Breast epithelium (tissue), 3 donors: ENCODE data around the gene CLCN3.

Experiments used
- POLR2A ChIP-seq: fragments of 450-650 bp; IDR thresholded peaks from one replicate; pipeline ENCODE4 v1.6.1; 2016; ENCODE audit warnings: antibody characterized with exemption, mild to moderate bottlenecking, moderate library complexity
- TF ChIP-seq, protein P1 (sequence below), 3 donors: fragments of 450-650 bp; IDR thresholded peaks; one replicate each; pipeline ENCODE4 v1.5.1; 2016 to 2017; ENCODE audit warnings: antibody characterized with exemption in 3 of 3, mild to moderate bottlenecking in 3 of 3, moderate library complexity in 3 of 3

DNA sequence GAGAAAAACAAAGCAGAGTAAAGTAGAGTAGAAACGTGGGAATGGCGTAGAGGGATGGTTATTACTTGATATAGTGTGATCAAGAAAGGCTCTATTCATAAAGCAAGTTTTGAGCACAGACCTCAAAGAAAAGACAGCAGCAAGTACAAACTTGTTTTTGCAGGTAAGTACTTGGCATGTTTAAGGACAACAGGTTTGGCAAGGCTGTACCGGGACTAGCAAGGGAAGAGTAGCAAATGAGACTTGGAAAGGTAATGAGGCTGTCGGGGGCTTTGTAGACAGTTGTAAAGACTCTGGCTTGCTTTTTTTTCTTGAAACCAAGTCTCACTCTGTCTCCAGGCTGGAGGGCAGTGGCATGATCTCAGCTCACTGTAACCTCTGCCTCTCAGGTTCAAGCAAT lies 48.9 kb upstream of the CLCN3 start:
- TF ChIP-seq, protein P1, sequence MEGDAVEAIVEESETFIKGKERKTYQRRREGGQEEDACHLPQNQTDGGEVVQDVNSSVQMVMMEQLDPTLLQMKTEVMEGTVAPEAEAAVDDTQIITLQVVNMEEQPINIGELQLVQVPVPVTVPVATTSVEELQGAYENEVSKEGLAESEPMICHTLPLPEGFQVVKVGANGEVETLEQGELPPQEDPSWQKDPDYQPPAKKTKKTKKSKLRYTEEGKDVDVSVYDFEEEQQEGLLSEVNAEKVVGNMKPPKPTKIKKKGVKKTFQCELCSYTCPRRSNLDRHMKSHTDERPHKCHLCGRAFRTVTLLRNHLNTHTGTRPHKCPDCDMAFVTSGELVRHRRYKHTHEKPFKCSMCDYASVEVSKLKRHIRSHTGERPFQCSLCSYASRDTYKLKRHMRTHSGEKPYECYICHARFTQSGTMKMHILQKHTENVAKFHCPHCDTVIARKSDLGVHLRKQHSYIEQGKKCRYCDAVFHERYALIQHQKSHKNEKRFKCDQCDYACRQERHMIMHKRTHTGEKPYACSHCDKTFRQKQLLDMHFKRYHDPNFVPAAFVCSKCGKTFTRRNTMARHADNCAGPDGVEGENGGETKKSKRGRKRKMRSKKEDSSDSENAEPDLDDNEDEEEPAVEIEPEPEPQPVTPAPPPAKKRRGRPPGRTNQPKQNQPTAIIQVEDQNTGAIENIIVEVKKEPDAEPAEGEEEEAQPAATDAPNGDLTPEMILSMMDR (IDR thresholded peaks at IDR 0.05), result no peak
- no peak for TF ChIP-seq POLR2A
